Posterior cingulate gyrus (tissue), 11 donors: ENCODE results near the gene HYOU1.
"Not testable (repeated sequence)": the region's sequence is repeated elsewhere in the genome, so short reads cannot be mapped to it uniquely, and the experiment has no call there.

Source experiments
- DNase-seq, 10 donors: peaks; one replicate each; pipeline versions ENCODE4 v3.0.0 to v3.0.0-alpha.2; 2020 to 2021; ENCODE audit warnings: mixed read lengths in 3 of 10
- intact Hi-C: fragments of 100-400 bp; cut with DNase I; formaldehyde crosslinking; loops from one replicate; pipeline ENCODE4 v1.15.1; 2023

Gene HYOU1

DNA sequence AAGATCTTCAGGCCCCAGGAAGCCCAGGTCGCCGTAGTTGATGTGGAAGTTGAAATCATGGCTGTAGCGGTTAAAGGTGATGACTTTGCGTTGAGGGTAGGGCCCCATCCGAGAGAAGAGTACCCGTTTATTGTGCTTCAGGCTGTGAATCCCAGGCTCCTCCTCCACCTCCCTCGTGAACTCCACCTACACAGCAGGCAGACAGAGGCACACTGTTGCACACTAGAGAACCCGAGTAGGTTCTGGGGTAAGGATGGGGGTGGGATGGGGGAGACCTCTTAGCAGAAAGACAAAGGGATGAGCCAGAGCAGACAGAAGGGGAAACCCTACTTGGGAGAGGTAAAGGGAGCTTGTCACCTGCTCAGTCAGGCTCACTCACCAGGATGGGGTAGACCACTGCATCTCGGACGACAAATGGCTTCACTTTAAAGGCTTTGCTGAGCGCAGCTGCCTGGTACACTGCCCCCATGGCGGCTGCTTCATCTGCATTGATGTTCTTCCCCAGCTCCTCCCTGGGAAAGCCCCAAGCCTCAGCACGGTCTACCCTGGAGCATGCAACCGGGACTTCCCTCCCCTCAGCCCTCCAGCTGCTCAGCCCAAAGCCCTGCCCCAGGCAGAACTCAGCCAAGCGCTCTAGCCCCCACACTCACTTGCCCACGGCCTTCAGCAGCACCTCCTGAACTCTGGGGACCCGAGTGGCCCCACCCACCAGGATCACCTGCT lies 5.4 kb downstream of the HYOU1 start:
- intact Hi-C loops, result no loop called here
- peak in 2 of 10 donors; percentile 51 to 52 for DNase-seq

DNA sequence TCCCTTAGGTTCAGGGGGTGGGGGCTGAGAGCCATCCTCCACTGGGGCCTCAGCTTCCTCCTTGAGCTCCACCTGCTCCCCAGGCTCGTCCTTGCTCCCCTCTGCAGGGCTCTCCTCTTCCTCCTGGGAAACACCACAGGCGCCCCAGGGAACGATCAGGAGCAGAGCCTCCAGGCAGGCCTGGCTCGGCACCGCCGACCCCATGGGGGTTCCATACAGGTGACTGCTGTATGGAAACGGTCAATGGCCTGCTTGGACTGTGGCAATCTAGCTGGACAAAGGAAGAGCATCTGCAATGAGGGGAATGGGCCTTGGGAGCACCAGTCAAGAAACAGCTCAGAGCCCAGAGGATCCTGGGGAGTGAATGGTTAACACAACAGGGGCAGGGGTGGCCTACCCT lies 7.9 kb downstream of the HYOU1 start:
- intact Hi-C loops, result no loop called here
- DNase-seq, result peak in 2 of 10 donors; percentile 29 to 59

DNA sequence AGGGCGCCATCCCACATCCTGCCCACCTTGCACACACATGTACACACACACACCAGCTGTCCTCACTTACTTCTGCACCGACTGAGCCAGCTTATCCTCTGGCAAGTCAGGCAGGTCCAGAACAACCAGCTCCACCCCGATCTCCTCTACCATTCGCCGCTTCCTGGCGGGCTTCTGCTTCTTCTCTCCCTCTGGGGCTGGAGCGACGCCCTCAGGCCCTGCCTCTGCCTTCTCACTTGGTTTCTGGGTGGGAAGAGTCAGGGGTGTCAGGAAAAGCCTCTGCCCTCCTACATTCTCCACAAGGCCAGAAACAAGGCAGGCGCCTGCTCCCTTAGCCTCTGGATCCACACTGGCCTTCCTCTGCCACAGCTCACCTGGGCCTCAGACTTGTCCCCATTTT lies 8.4 kb downstream of the HYOU1 start:
- peak in 1 of 10 donors; percentile 52 for DNase-seq
- intact Hi-C loops, result no loop called here

DNA sequence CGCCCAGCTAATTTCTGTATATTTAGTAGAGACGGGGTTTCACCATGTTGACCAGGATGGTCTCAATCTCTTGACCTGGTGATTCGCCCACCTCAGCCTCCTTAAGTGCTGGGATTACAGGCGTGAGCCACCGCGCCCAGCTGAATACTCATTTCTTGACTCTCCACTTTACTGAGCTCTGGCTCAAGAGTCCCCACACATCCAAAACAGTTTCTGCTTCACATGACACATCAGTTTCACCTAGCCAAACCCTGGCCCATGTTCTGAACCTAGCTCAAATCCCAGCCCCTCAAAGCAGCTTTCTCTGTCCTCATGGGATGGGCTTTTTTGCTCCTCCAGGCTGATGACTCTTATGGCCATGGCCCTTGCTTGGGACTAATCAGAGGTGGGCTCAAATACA lies 9.8 kb downstream of the HYOU1 start:
- intact Hi-C loops, result no loop called here
- peak in 1 of 10 donors; percentile 20 for DNase-seq

DNA sequence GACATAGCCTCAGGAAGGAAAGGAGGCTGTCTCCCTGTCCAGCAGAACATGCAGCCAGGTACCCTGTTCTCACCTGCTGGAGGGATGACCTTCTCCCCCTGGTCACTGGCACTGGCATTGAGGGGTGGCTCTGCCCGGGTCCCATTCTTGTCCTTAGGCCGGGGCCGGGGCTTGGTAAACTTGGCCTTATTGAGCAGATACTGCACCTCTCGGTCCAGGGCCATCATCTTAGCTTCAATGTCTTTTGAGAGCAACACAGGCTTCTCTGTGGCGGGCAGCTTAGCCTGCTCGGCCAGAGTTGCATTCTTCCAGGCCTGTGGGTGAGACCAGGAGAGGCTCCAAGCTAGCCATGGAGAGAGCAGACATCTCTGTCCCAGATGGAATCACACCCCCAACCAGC lies 10.5 kb downstream of the HYOU1 start:
- intact Hi-C loops, result no loop called here
- peak in 2 of 10 donors; percentile 31 to 53 for DNase-seq

DNA sequence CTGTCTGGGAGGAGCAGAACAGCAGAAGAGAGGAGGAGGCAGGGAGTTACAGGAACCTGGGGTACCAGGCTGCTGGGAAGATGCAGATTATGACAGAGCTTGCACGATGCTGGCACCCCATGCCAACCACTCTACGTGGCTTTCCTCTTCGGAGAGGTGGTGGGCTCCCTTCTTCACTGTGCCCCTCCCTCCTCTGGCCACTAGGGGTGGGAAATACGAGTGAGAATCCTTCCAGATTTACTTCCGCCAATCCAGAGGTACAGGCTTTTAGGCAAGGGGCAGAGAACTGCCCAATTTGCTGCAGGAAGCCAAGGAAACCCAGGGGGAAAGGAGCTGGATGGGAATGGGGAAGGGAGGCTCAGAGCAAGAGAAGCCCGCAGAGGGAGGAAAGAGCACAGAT lies 12.3 kb downstream of the HYOU1 start:
- intact Hi-C loops, result no loop called here
- DNase-seq, result peak in 1 of 10 donors; percentile 12

DNA sequence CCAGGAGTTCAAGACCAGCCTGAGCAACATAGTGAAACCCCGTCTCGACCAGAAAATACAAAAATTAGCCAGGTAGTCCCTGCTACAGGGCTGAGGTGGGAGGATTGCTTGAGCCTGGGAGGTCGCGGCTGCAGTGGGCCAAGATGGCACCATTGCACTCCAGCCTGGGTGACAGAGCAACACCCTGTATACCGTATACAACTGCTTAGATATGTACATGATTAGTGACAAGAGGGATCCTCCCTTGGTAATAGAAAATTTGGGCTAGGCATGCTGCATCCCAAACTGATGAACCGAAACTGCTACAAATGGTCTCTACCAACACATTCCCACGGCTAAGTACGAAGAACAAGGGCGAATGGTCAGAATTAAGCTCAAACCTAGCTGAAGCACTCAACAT lies 14.1 kb downstream of the HYOU1 start:
- peak in 1 of 10 donors; percentile 20 for DNase-seq
- intact Hi-C loops, result no loop called here

DNA sequence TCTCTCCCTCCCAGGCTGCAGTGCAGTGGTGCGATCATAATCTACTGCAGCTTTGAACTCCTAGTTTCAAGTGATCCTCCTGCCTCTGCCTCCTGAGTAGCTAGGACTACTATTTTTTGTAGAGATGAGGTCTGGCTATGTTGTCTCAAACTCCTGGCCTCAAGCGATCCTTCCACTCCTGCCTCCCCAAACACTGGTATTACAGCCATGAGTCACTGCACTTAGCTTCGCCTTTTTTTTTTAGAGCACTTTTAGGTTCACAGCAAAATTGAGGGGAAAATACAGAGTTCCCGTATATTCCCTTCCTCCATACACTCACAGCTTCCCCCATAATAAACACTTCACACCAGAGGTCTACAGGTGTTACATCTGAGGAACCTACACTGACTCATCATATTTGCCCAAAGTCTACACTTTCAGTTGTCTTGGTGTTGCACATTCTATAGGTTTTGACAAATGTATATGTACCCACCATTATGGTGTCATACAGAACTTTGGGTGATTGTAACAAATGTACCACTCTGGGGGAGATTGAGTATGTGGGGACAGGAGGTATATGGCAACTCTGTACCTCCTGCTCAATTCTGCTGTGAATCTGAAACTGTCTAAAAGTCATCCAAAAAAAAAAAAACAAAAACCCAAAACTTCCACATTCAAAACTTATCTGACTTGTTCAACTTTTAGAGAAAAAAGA lies 15.0 kb downstream of the HYOU1 start:
- intact Hi-C loops, result no loop called here
- DNase-seq, result peak in 1 of 10 donors; percentile 15

DNA sequence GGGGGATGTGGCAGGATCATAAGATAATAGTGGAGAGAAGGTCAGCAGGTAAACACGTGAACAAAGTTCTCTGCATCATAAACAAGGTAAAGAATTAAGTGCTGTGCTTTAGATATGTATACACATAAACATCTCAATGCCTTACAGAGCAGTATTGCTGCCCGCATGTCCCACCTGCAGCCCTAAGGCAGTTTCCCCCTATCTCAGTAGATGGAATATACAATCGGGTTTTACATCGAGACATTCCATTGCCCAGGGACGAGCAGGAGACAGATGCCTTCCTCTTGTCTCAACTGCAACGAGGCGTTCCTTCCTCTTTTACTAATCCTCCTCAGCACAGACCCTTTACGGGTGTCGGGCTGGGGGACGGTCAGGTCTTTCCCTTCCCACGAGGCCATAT lies 17.5 kb downstream of the HYOU1 start:
- intact Hi-C loops, DNase-seq: not testable (repeated sequence)

DNA sequence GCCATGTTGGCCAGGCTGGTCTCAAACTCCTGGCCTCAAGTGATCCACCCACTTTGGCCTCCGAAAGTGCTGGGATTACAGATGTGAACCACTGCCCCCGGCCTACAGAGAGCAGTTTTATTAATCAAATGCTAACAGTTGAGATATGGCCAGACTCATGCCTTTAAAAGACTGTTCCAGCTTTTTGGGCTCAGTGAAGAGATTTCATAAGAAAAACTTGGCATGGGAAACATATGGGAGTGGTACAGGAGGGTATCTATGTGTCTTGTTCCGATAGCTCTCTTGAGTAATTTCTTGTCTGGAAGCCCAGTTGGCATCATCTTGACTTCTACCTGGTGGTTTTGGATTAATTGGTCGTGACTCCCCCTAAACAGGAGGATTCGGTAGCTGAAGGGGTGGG lies 18.1 kb downstream of the HYOU1 start:
- intact Hi-C loops, result no loop called here
- no peak for DNase-seq

DNA sequence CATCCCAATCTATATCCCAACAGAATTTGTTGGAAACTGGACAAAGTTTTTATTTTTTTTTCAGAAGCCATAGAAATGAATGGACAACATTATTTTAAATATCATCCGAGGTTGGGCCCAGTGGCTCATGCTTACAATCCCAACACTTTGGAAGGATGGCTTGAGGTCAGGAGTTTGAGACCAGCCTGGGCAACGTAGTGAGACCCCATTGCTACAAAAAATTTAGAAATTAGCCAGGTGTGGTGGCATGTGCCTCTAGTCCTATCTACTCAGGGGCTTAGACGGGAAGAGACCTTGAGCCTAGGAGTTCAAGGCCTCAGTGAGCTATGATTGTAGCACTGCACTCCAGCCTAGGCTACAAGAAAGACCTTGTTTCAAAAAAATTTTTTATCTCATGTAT lies 22.2 kb downstream of the HYOU1 start:
- intact Hi-C loops, result no loop called here
- peak in 1 of 10 donors; percentile 6 for DNase-seq

DNA sequence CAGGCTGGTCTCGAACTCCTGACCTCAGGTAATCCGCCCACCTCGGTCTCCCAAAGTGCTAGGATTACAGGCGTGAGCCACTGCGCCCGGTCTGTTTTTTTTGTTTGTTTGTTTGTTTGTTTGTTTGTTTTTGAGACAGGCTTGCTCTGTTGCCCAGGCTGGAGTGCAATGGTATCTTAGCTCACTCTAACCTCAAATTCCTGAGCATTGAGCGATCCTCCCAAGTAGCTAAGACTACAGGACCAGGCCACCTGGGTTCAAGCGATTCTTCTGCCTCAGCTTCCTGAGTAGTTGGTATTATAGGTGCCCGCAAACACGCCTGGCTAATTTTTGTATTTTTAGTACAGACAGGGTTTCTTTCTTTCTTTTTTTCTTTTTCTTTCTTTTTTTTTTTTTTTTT lies 23.6 kb downstream of the HYOU1 start:
- intact Hi-C loops, result not testable (repeated sequence)
- DNase-seq, result peak in 2 of 10 donors; percentile 4 to 60

DNA sequence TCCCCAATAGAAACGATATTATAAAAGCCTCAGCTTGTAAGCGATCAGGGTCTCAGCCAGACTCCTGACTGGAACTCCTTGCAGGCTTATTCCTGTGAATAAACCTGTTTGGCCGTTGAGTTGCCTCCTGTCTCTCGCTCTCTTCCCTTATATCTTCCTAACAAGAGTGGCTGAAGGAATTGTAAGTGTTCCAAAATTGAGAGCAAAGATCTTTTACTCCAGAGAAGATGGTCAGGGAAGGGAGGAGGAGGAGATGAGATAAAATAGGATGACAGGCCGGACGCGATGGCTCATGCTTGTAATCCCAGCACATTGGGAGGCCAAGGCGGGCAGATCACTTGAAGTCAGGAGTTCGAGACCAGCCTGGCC lies 25.1 kb downstream of the HYOU1 start:
- peak in 1 of 10 donors; percentile 26 for DNase-seq

DNA sequence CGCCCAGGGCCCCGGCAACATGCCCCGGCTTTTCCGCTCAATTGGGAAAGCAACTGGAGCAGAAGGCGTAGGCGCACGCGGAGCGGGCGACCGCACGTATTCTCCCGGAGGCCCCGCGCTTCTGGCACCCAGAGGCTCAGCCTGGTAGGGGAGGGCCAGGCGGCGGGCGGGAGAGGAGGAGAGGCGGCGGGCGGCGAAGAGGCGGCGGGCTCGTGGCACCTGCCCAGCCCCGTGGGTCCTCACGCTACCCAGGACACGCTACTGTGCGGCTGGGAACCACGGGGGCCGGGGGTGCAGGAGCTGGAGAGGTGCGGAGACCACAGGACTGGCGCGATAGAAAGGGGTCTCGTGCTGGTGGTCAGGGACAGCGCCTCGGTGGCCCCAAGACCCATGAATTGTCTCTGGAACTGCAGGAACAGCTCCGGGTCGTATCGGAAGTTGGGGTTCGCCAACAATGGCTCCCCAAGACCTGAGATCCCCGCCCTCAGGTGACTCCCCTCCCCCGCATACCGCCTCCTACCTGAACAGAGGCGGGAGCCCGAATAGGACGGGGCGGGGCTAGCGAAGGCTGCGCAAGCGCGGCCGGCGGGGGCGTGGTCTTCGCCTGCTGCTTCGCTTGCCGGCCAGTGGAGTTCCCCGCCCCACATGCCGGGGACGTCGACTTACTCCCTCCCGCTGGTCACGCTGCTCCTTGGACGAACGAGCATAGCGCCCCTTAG lies 26.5 kb downstream of the HYOU1 start, which contains the start of gene SLC37A4:
Gene SLC37A4 (minus strand): TSS at position 549 of the 719 bp plus-strand sequence.
- peak; percentile 94 to 100 (median 98) for DNase-seq
- intact Hi-C loops, result loop anchor here (2.0 kb wide), 2 partner anchors 26 to 64 kb away; partner anchors contain the start of gene HYOU1

More for the DNA sequence above, 25.1 kb downstream of the HYOU1 start:
- intact Hi-C loops, result loop anchor here (2.0 kb wide), 2 partner anchors 25 to 63 kb away; partner anchors contain the start of gene HYOU1

DNA sequence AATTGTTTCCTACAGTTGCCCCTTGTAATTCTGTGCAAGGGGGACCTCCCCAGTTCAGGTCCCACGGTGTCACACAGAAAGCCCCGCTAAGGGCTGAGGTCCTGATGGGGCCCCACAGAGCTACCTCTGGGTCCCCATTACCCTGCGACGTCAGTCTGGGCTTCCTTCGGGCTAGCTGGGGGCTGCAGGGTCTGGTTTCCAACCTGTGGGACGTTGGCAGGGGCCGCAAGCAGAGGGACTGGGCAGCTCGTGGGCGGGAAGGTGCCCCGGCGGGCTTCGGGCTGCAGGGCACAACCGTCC lies 27.0 kb downstream of the HYOU1 start:
- no peak for DNase-seq
- intact Hi-C loops, result loop anchor here (2.0 kb wide), 2 partner anchors 27 to 65 kb away; partner anchors contain the start of gene HYOU1

DNA sequence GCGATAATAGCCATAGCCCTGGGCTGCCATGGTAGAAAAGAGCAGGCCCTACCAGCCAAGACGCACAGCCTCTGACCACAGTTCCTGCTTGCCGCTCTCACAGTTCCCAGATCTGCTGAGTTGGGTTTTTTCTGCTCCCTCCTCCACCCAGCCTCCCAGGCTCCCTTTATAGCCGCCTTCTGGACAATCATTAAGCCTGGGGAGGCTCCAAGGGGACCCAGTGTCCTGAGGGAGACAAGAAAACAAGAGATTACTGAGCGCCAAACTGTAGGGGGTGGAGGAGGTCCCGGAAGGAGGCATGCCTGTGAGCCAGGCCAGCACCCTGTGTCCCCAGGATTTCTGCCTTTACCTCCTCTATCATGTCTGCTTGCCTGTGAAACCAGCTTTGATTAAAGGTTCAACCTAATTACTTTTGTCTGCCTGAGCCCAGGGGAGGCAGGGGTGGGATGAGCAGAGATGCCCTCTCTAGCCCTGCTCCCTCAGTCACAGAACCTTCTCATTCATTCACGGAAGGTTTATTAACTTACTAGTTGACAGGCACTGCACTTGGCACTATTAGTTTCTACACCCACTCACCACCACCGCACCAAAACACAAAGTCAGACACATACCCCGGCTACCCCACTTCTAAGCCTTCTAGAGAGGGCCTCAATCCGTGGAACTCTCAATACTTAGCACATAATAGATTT lies 27.5 kb downstream of the HYOU1 start:
- peak in 2 of 10 donors; percentile 14 to 55 for DNase-seq
- intact Hi-C loops, result loop anchor here (2.0 kb wide), 2 partner anchors 27 to 65 kb away; partner anchors contain the start of gene HYOU1

DNA sequence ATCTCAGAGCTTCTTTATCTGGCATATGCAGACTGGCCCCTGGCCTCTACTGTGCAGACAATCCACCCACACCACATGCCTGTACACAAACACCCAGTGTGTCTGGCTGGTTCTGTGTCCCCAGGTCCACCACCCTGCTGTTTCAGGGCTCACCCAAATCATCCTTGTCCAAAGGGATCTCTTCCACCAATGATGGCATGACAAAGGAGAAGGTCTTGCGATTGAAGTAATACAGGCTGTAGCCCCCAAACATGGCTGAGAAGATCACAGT lies 28.0 kb downstream of the HYOU1 start:
- intact Hi-C loops, result no loop called here
- DNase-seq, result peak in 1 of 10 donors; percentile 45

DNA sequence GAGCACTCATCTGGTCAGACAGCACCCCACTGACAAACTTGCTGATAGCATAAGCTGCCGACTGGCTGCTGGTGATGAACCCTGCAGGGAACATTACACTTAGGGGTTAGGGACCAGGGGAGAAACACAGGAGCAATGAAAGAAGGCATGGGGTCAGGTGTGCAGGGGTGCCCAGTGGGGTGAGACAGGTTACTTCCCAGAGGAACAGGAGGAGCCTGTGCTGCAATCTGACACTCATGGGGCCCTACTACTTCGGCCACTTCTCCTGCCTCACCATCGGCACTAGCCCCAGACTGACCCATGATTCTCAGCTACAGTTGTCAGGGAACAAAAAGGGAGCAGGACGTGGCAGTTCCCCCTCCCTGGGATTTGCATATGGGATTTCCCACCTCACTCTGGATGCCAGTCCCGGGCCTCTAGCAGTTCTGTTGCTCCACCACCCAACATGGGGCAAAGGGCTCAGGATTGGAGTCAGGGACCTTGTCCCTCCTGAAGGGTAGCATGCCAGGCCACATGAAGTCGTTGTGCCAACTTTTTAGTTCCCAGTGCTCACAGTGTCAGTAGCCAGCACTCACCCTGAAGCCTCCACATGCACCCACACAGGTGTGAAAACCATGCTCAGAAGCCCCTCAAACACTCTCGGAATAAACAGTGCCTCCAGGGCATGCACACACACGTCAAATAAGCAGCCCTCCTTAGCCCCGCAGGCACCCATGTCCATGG lies 28.5 kb downstream of the HYOU1 start:
- DNase-seq, result no peak

DNA sequence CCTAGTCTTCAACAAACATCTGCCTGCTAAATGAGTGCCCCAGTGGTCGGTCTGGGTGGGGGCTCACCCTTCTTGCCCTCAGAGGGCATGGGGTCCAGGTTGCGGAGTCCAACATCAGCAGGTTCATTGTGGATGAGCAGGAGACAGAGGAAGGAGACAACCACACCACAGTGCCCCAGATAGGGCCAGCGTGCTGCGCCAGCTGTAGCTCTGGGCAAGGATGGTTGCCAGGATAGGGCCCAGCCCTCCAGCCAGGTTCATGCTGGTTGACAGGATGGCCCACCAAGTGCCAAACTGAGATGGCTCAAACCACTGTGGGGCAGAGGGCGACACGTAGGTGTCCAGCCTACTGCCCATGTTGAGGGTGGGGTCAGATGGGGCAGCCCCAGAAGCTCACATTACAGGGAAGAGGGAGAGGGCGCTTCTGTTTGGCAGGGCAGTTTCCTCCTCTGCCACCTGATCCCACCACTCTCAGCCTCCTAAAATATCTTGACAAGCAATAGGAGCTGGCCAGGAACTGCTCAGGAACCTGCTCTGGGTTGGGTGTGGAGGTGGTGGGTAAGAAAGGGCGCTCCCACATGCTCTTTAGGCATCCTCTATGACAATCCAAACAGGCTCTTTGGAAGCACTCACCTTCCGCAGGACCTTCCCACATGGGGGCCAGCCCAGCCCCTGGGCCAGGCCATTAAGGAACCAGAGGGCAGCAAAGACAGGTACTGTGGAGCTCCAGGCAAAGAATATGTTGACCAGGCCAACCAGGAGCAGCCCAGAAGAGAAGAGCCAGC lies 29.3 kb downstream of the HYOU1 start:
- intact Hi-C loops, result no loop called here
- peak in 1 of 10 donors; percentile 74 for DNase-seq

More for the DNA sequence above, 28.5 kb downstream of the HYOU1 start:
- intact Hi-C loops, result no loop called here
